Measurements from ENCODE around the gene KREMEN2. TPM values are rescaled to one million over a fixed set of nuclear protein-coding genes. Genes with fewer than 3 reads are reported as not detected.

The KREMEN2 gene
- total RNA-seq, 1 experiment from 2014 or later = 7.5 TPM

GRCh38 chr16:2967211-2967631, 3.1 kb downstream of the KREMEN2 start:
- POLR2A ChIA-PET = interaction anchor here (1.0 to 1.6 kb wide), 3 partner anchors 41 to 61 kb away, joined by 3 to 5 read pairs (median 4); no protein-coding TSS in a partner anchor
- CTCF ChIA-PET = interaction anchor here (0.6 to 1.8 kb wide), 10 partner anchors 15 to 268 kb away, joined by 3 to 17 read pairs (median 5); partner anchors contain the start of genes TNFRSF12A and ZNF200
- ATAC-seq = no peak
- no peak for TF ChIP-seq NFE2L1 (CRISPR knock-in tag; IDR thresholded peaks at IDR 0.05)
- no peak for TF ChIP-seq SMAD3 (CRISPR knock-in tag; IDR thresholded peaks at IDR 0.05; ENCODE audit: borderline replicate concordance)
- TF ChIP-seq, protein P1, sequence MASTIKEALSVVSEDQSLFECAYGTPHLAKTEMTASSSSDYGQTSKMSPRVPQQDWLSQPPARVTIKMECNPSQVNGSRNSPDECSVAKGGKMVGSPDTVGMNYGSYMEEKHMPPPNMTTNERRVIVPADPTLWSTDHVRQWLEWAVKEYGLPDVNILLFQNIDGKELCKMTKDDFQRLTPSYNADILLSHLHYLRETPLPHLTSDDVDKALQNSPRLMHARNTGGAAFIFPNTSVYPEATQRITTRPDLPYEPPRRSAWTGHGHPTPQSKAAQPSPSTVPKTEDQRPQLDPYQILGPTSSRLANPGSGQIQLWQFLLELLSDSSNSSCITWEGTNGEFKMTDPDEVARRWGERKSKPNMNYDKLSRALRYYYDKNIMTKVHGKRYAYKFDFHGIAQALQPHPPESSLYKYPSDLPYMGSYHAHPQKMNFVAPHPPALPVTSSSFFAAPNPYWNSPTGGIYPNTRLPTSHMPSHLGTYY (CRISPR knock-in tag; IDR thresholded peaks at IDR 0.05) = no peak
- no peak for TF ChIP-seq NR1H2 (CRISPR knock-in tag; IDR thresholded peaks at IDR 0.05)
- TF ChIP-seq, protein P2, sequence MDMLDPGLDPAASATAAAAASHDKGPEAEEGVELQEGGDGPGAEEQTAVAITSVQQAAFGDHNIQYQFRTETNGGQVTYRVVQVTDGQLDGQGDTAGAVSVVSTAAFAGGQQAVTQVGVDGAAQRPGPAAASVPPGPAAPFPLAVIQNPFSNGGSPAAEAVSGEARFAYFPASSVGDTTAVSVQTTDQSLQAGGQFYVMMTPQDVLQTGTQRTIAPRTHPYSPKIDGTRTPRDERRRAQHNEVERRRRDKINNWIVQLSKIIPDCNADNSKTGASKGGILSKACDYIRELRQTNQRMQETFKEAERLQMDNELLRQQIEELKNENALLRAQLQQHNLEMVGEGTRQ (CRISPR knock-in tag; IDR thresholded peaks at IDR 0.05) = no peak
- TF ChIP-seq E2F5 (CRISPR knock-in tag; IDR thresholded peaks at IDR 0.05) = no peak
- TF ChIP-seq TEAD1 (CRISPR knock-in tag; IDR thresholded peaks at IDR 0.05) = no peak
- no peak for TF ChIP-seq FOXP1 (CRISPR knock-in tag; IDR thresholded peaks at IDR 0.05; ENCODE audit: borderline replicate concordance)
- TF ChIP-seq PREB (CRISPR knock-in tag; IDR thresholded peaks at IDR 0.05; ENCODE audit: borderline replicate concordance) = no peak
- no peak for TF ChIP-seq PRDM15 (CRISPR knock-in tag; IDR thresholded peaks at IDR 0.05)
- TF ChIP-seq ARID4B (CRISPR knock-in tag; IDR thresholded peaks at IDR 0.05; ENCODE audit: borderline replicate concordance) = no peak
- TF ChIP-seq, protein P3, sequence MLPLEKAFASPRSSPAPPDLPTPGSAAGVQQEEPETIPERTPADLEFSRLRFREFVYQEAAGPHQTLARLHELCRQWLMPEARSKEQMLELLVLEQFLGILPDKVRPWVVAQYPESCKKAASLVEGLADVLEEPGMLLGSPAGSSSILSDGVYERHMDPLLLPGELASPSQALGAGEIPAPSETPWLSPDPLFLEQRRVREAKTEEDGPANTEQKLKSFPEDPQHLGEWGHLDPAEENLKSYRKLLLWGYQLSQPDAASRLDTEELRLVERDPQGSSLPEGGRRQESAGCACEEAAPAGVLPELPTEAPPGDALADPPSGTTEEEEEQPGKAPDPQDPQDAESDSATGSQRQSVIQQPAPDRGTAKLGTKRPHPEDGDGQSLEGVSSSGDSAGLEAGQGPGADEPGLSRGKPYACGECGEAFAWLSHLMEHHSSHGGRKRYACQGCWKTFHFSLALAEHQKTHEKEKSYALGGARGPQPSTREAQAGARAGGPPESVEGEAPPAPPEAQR (CRISPR knock-in tag; IDR thresholded peaks at IDR 0.05) = no peak
- TF ChIP-seq ZNF121 (CRISPR knock-in tag; IDR thresholded peaks at IDR 0.05) = no peak
- no peak for TF ChIP-seq ZNF532 (CRISPR knock-in tag; IDR thresholded peaks at IDR 0.05; ENCODE audit: borderline replicate concordance)
- TF ChIP-seq HMGA2 (CRISPR knock-in tag; IDR thresholded peaks at IDR 0.05) = no peak
- TF ChIP-seq ATF1 (CRISPR knock-in tag; IDR thresholded peaks at IDR 0.05) = no peak
- TF ChIP-seq ZBTB43 (CRISPR knock-in tag; IDR thresholded peaks at IDR 0.05) = no peak

More at GRCh38 chr16:2967211-2967631, 3.1 kb downstream of the KREMEN2 start:
- no peak overlapping the region for H3K4me3 Mint-ChIP-seq
- H3K9me3 Mint-ChIP-seq = no peaks in the 10 kb centered on the region
- no peak for DNase-seq (ENCODE audit: low spot score)
- H3K27me3 Mint-ChIP-seq (ENCODE audit: low read depth) = peaks cover 38% of the 10 kb centered on the region
- no peak overlapping the region for H3K27ac Mint-ChIP-seq
- H3K4me1 Mint-ChIP-seq = peaks cover 28% of the 10 kb centered on the region
- peaks cover 3% of the 10 kb centered on the region; the same call in 1 of the 2 replicates for H3K36me3 Mint-ChIP-seq
